GM18520 (cell line): ENCODE measurements around the gene PRKCB.

Experiments used
- ATAC-seq: cut with Tn5 transposase; IDR thresholded peaks from one replicate; pipeline ENCODE4 v1.9.1; 2021; ENCODE audit not compliant: unreplicated experiment

Gene PRKCB

DNA sequence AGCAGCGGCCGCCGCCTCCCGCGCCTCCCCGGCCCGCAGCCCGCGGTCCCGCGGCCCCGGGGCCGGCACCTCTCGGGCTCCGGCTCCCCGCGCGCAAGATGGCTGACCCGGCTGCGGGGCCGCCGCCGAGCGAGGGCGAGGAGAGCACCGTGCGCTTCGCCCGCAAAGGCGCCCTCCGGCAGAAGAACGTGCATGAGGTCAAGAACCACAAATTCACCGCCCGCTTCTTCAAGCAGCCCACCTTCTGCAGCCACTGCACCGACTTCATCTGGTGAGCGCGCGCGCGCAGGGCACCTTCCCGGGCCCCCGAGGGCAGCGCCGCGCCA, 258 bp downstream of the PRKCB start:
- ATAC-seq = no peak

DNA sequence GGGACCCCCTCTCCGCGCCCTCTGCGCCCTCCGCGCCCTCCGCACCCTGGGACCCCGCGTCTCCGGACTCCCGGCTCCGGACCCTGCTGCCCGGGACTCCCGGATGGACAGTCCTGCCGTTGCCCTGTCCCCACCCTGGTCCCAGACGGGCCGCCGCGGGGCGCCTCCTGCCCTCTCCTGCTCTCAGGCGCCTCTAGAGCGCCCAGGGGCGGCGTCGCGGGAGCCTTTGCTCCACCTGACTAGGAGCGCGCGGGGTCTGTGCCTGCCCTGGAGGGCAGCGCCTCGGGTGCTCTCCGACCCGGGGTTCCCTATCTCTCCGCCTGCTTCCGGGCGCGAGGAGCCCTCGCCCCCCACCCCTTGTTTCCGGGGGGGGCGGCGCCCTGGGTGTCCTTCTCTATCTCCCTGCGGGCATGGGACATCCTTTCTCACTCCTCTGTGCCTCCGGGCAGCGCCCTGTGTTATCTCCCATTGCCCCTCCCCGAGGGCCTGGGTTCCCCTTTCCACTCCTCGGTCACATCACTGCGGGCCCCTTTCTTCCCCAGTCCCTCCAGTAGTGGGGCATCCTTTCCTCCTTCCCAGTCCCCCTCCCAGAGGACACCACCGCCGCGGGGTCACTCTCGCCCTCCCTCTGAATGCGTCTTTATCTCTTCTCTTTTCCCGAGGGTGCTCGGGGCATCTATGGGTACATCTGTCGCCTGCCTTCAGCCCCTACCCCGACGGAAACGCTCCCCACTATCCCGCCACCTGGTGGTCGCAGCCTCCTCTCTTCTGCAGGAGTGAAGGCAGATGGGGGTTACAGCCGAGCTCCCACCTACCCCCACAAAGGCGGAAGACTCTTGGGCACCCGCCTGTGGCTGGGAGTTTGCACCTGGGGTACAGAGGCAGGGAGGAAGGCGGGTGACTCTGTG, 875 bp downstream of the PRKCB start:
- no peak for ATAC-seq

DNA sequence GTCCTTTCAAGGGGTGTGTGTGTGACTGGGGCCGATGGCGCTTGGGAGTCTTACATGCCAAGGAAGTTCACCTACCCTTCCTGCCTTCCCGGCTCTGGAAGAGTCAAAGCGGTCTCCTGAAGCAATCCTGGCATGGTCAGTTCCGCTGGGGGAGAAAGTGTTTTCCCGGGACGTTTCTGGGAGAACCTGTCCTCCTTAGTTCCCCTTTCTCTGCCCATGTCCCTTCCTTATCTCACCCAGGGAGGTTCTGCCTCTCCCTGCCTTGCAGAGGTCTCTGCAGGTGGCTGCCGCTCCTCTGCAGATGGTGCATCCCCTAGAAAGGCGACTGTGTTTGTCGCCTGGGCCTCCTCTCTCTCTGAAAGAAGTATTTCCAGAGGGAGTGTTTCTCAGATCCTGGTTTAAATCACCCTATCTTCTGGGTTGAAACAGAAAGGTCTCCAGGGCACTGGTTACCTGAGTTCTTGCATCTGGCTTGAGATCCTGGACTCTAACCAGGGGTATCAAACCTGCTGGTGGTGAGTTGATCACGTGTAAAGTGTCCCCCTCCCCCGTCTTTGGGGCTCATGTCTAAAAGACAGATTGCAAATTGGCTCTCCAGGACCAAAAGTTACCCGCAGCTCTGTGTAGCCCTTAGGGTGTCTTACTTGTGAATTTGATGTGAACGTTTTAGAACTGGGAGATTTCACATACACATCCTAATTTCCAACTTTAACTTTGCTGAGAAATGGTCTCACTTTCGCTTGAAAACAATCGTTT, 1.9 kb downstream of the PRKCB start:
- no peak for ATAC-seq

DNA sequence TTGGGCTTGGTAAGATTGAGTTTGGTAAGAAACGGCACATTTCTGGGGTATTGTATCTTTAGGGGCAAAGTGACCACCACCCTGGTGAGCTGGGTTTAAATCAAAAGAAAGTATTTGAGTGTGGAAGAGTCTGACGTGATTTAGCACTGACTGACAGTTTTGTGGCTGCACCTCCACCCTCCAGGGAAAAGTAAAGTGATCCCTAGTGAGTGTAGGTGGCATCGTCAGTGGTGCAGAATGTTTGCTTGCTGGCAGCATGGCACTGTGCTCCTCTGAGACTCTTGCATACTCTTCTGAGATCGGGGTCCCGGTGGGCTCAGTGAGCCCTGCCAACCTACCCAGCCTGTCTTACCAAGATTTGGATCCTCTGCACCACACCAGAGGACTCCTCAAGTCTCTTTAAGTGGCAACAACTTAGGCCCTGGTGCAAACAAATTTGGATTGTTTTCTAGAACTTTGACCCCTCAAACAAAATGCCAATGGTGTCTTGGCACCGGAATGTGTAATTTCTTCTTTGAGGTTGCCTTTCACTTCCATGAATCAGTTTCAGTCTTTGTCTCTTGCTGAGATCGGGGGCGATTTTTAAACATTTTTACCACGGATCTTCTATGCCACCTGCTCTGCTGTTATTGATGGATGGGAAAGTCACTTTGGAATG, 2.8 kb downstream of the PRKCB start:
- ATAC-seq = no peak

DNA sequence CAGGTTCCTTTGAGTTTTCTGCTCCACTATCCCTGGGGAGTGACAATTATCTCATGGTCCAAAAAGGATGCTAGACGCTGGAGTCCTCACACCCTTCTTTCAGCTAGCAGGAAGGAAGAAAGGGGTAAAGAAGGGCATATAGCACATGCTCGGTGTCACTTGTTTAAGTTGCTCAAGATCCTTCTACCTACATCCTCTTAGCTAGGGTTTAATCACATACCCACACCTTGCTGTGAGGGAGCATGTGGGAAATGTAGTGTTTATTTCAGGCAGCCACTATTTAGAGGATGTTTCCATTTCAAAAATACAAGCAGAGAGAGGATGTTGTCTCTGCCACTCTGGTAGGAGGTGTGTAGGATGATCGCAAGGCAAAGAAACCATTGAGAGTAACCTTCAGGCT, 4.5 kb downstream of the PRKCB start:
- no peak for ATAC-seq

DNA sequence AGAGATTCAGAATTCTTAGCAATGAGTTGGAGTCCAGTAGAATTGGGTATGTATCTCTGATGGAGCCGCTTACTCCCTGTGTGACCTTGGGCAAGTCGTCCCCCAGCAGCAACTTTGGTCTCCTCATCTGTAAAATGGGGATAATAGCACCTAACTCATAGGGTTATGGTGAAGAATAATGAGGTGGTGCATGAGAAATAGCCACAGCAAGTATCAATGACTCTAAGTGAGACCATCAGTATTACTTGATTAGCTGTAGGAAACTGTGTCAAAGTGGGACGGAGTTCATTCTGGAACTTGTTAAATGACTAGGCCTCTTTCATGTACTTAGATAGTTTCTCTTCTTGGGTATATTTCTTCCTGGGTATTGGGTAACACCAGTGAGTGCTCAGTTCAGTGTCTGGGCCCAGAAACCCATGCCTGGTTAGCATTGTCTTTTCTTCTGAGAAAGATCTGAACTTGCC, 6.4 kb downstream of the PRKCB start:
- peak; percentile 80 for ATAC-seq

DNA sequence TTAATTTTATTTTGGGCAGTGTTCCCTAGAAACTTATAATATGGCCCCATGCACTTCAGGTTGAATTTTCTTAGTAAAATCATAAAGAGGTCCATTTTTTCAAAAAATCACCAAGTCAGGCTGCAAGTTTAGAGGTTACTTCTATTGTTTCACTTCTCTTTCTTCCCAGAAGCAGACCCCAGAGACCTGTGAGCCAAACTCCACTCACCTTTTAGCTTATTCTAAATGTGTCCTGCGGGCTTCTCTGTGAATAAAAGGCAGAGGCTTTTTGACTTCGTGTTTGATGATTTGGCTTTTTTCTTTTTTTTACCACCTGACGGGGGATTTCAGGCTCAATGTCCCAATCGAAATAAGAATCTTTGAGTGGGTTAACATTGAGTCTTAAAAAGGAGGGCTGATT, 7.4 kb downstream of the PRKCB start:
- no peak for ATAC-seq

DNA sequence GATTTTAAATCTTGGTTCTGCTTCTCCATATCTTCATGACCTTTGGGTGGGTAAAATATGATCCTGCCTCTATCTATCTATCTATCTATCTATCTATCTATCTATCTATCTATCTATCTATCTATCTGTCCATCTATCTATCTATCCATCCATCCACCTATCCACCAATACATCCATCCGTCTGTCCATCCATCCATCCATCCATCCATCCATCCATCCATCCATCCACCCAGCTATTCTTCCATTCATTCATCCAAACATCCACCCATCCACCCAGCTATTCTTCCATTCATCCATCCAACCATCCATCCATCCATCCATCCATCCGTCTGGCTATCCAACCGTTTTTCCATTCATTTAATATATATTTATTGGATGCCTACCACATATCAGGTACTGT, 11.5 kb downstream of the PRKCB start:
- ATAC-seq = no peak

DNA sequence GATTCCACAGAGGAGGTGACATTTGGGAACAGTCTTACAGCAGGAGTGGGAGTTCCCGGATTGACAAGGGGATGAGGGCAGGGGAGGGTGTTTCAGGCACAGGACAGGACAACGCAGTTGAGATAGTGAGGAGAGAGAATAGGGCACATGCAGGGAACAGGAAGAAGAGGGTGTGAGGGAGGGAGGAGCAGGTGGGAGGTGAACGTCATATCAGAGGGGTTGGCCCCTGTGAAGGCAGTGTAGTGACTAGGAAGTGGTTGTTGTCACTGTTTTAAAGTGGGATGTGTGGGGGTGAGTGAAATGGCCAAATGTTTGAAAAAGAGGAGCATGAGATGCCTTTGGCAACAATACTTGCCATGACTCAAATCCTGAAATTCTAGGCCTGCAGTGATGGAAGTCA, 12.2 kb downstream of the PRKCB start:
- no peak for ATAC-seq

DNA sequence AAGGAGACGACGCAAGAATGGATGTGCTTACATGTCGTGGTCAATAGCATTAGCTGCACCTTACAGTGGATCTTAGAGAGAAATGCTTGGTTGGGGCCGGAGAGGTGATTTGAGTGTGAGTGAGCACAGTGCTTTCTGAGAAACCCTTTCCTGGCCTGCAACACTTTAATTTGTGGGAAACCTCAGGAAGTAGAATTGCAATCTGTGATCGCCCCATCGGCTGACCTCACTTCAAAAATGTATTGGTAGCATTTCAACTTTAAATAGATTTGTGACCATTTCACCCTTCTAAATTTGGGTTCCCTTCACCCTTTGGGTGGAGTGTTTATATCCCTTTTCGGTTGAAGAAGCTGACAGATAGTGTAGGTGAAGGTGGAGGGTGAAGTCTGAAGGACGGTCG, 13.2 kb downstream of the PRKCB start:
- ATAC-seq = no peak

DNA sequence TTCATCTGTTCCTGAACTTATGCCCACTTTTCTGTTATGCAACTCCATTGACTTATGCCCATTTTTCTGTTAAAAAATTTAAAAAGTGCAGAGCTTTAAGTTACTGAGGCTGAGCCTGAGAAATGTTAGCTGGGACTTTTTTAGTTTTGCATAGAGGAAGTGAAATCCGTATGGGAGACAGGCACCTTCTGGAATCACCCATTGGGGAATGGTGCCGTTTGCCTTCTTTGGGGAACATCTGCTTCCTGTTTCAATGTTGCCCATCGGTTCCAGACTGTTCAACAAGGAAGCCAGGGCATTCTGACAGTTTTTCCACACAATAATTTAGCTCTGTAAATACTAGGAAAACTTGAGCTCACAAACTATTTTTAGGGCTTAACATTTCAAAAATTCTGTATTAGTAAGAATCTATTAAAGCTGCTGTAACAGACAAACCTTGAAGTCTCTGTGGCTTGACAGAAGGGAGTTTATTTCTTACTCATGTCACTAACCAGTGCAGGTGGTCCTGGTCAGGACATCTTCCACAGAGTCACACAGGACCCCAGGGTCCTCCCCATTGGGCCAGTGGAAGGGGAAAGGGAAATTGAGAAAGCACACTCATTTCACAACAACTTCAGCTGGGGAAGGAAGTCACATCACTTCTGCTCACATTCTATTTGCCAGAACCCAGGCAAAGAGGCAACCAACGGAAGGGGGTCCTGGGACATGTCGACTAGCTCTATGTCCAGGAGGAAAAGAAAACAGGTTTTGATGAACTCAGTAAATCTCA, 17.2 kb downstream of the PRKCB start:
- ATAC-seq = no peak

DNA sequence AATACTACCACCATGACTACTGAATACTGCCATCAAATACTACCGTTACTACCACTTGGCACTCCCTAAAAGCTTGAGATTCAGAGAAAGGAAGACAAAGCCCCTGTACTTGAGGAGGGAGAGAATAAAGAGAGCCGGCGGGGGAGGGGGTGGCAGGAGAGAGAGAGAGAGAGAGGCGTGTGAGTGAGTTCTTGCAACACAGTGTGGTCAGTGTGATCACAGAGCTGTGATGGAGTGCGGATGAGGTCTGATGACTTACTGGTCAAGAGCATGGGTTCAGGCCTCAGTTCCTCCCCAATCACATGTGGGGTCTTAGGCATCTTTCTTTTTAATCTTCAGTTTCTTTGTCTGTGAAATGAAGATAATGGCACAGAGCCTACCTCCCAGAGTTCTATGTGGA, 19.2 kb downstream of the PRKCB start:
- no peak for ATAC-seq

DNA sequence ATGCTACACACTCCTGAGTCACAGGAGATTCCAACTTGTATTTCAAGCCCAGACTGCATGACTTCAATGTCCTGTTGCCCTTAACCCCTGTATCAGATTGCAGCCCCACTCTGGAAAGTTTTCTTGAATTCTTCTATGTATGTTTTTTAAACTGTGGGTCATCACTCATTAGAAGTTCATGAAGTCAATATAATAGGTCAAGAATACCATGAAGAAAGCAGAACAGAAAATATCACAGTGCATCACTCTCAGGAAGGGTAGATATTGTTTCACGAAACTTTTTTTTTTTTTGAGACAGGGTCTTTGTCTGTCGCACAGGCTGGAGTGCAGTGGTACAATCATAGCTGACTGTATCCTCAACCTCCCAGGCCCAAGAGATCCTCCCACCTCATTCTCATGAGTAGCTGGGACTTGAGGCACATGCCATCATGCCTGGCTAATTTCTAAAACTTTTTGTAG, 20.5 kb downstream of the PRKCB start:
- ATAC-seq = no peak

DNA sequence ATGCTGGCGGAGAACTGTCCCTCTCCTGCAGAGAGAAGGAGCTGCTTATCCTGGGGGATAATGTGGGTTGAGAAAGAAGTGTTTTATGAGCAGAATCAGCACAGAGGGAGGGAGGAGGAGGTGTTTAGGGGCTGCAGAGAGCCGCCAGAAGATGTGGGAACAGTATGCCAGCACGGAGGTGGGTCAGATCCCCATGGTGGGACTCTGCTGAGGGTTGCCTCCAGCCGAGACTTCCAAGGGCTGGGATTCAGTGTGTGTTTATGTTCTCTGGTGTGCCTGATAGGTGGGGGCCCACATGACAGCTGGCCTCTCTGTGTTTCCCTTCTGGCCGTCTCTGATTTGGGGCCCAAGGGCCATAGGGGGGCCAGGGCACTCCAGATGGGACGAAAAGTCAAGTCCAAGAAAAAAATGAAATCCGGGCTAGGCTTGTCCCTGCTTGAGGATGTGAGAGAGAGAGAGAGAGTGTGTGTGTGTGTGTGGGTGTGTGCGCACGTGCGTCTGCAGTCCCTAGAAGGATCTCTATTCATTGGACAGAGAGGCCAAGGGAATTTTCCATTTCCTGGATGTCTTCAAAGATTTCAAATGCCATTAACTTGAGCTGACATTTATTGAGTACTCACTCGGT, 21.6 kb downstream of the PRKCB start:
- ATAC-seq = no peak

DNA sequence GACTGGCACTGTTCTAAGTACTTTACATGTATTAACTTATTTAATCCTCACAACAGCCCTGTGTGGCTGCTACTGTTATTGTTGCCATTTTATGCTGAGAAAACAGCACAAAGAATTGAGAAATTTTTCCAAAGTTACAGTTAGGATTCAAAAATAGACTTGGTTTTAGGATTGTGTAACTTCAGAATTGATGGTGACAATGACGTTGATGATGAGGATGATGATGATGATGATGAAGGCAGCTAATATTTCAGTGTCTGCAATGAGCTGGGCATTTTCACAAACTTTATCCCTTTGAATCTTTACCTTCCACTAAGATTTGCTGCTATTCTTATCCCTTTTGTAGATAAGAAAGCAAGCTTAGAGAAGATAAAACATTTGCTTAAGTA, 22.1 kb downstream of the PRKCB start:
- no peak for ATAC-seq

DNA sequence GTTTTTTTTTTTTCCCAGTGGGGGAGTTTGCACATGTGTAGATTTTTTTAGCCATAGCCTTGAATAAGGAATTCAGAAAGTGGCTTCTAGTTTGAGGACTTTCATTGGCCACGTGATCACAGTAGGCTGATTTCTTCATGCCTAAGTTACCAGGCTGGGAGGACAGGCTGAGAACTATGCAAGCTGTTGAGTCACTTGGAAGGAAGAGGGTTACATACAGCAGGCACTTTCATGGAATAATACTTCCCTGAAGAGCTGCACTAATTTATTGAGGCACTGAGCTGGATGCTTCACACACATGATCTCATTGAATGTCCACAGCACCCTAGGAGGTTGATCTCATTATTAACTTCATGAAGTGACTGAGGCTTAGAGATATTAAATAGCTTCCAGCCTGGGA, 22.8 kb downstream of the PRKCB start:
- ATAC-seq = no peak

DNA sequence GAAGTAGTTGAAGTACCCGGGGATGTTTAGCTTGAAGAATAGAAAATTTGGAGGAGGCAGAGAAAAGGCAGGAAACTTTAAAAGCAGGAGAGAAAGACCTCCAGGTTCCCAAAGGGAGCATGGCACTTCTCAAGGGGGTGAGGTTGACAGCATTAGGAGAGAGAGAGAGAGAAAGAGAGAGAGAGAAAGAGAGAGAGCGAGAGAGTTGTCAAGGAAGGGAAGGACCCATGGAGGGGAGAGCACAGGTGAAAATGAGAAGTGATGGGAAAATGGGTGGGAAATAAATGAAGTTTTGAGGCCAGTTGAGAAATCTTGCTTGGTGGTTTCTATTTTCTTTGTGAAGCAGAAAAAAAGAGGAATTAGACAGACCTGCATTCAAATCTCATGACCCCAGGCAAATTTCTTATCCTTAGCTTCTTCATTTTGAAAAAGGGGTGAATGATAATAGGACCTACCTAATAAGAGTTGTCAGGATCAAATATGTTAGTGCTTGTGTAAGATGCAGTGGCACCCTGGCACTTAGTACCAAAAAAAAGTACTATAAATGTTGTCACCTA, 24.0 kb downstream of the PRKCB start:
- ATAC-seq = no peak

DNA sequence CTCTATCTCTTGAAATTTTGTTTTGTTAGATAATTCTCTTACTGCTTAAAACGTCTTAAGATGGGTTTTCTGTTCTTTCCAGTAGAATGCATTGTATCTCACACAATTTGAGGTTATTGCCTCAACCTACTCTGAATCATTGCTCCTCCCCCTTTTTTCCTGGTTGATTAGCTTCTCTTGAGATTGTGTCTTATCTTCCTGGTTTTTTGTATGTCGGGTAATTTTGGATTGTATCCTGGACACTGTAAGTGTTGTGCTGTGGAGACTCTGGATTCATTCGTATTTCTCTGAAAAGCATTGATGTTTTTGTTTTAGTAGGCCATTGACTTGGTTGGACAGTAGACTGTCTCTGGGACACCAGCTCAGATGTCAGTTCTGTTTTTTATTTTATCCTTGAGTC, 26.1 kb downstream of the PRKCB start:
- no peak for ATAC-seq

DNA sequence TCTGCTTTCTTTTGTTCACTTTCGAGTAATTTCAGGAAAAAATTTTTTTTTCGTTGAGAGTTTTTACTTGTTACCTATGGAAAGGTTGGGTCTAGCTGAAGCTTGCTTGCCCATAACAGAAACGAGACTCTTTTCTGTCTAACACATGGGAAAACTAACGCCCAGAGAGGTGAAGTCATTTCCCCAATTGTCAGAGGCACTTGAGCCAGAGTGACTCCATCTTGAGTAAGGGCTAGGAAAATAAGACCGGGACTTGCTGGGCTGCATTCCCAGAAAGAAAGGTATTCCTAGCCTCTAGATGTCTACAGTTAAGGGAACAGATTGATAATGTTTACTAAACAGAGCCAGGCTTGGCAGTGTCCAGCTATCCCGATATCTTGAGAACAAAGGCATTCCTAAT, 26.8 kb downstream of the PRKCB start:
- ATAC-seq = no peak
